AG20443 (cell line): Measurements from ENCODE around the gene SDF2.
"Not testable (repeated sequence)": the region's sequence is repeated elsewhere in the genome, so short reads cannot be mapped to it uniquely, and the experiment has no call there.

Experiments used
- DNase-seq: peaks from one replicate; pipeline ENCODE4 v3.0.0; 2012; ENCODE audit warnings: low spot score, mixed read lengths

Gene SDF2

GRCh38 chr17:28684963-28685362, 23.3 kb upstream of the SDF2 start:
- no peak for DNase-seq

DNA sequence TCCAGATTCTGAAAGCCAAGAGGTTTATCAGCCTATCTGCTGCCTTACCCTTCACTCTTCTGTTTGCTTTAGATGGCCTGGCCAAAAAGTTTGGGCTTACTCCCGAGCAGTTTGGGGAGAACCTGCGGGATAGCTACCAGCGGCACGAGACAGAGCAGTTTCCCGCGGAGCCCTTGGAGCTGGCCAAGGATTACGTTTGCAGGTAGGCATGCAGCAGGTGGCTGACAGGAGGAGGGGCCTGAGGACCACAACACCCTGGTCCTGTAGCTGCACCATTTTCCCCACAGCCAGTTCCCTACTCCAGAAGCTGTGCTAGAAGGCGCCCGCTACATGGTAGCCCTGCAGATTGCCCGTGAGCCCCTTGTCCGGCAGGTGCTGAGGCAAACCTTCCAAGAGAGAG, 20.9 kb upstream of the SDF2 start:
- no peak for DNase-seq

DNA sequence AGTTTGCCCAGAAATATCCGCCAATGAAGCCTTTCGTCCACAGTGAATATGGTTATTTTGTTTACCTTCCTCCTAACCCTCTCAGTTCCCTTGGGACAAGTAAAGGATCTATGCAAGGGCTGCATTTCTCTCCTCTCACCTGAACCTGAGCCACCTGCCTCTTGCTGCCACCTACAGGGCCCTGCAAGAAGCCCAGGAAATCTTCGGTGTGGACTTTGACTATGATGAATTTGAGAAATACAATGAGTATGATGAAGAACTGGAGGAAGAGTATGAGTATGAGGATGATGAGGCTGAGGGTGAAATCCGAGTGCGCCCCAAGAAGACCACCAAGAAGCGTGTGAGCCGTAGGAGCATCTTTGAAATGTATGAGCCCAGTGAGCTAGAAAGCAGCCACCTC, 14.3 kb upstream of the SDF2 start:
- DNase-seq, result no peak

- DNase-seq, result no peak
These were observed 13.8 kb upstream of the SDF2 start for GRCh38 chr17:28675490-28675889.

DNA sequence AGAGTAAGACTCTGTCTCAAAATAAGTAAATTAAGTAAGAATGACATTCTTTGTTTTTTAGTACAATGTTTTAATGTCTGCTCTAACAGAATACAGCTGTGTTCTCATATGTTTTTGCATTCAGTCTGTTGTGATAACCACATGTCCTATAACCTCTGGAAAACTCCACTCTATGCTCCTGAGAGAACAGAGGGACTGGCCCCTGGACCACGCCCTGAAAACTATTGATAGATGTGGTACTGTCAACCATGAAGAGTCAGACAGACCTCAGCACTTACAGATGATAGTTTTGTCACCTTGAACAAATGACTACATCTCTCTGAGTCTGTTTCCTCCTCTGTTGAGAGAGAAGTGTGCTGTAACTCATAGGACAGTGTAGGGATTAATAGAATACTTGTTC, 8.2 kb upstream of the SDF2 start:
- DNase-seq, result no peak

- DNase-seq, result no peak
These were observed 6.2 kb upstream of the SDF2 start for GRCh38 chr17:28667870-28668269.

DNA sequence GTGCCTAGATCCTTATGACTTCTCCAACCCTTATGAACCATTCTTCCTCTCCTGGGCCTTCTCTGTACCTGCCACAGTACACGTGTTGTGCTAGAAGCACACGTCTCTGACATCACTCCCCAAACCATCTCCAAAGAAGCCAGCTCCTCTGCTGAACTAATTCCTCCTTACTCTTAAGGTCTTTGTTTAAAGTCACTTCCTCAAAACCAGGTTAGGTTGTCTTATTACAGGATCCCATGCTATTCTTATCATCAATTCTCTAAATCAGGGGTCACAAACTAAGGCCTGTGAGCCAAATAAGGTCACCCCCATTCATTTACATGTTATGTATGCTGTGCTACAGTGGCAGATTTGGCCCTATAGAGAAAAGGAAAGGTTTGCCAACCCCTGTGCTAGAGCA, 4.3 kb upstream of the SDF2 start:
- DNase-seq, result no peak

DNA sequence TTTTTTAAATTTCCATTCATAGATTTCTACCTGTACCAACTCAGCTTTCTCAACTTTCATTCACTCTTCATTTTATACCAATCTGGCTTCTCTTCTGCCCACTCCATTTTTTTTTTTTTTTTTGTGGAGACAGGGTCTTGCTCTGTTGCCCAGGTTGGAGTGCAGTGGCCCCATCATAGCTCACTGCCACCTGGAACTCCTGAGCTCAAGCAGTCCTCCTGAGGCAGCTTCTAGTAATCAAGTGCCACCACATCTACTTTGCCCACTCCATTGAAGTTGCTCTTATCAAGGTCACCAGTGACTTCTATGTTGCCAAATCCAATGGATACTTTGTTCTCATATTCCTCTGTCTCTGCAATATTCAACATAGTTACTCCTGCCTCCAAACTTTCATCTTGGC, 2.0 kb upstream of the SDF2 start:
- DNase-seq, result no peak

GRCh38 chr17:28662527-28662829, 772 bp upstream of the SDF2 start:
- DNase-seq, result no peak

GRCh38 chr17:28659497-28659881, 2.2 kb downstream of the SDF2 start:
- DNase-seq, result not testable (repeated sequence)

GRCh38 chr17:28658766-28659496, 2.8 kb downstream of the SDF2 start:
- DNase-seq, result not testable (repeated sequence)

DNA sequence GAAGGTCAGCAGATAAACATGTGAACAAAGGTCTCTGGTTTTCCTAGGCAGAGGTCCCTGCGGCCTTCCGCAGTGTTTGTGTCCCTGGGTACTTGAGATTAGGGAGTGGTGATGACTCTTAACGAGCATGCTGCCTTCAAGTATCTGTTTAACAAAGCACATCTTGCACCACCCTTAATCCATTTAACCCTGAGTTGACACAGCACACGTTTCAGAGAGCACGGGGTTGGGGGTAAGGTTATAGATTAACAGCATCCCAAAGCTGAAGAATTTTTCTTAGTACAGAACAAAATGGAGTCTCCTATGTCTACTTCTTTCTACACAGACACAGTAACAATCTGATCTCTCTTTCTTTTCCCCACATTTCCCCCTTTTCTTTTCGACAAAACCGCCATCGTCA, 3.4 kb downstream of the SDF2 start:
- not testable (repeated sequence) for DNase-seq

DNA sequence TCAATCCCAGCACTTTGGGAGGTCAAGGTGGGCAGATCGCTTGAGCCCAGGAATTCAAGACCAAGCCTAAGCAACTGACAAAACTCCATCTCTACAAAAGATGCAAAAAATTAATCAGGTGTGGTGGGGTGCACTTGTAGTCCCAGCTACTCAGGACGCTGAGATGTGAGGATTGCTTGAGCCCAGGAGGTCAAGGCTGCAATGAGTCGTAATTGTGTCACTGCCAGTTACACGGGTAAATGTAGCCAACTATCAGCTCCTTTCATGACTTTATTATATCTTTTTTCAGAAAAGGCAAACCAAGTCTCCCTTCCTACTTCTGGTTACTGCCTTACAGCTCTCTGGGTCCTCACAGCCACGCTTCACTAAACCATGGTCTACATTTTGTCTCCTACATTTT, 4.0 kb downstream of the SDF2 start:
- no peak for DNase-seq

- DNase-seq, result no peak
These were observed 6.5 kb downstream of the SDF2 start for GRCh38 chr17:28655160-28655559.

GRCh38 chr17:28648698-28649097, 13.0 kb downstream of the SDF2 start:
- no peak for DNase-seq

GRCh38 chr17:28646039-28646754, 15.5 kb downstream of the SDF2 start:
- no peak for DNase-seq

DNA sequence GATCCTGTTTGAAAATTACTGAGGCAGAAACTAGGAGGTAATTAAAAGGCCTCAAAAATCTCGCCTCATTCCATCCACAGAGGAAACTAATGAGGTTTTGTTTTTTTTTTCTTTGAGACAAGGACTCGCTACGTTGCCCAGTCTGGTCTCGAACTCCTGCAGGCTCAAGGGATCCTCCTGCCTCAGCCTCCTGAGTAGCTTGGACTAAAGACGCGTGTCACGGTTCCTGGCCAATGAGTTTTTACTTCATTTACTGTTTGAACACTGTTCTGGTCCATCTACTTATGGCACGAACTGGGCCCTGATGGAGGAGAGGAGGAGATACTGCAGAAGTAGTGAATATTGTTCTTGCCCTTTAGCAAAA, 16.1 kb downstream of the SDF2 start:
- no peak for DNase-seq

DNA sequence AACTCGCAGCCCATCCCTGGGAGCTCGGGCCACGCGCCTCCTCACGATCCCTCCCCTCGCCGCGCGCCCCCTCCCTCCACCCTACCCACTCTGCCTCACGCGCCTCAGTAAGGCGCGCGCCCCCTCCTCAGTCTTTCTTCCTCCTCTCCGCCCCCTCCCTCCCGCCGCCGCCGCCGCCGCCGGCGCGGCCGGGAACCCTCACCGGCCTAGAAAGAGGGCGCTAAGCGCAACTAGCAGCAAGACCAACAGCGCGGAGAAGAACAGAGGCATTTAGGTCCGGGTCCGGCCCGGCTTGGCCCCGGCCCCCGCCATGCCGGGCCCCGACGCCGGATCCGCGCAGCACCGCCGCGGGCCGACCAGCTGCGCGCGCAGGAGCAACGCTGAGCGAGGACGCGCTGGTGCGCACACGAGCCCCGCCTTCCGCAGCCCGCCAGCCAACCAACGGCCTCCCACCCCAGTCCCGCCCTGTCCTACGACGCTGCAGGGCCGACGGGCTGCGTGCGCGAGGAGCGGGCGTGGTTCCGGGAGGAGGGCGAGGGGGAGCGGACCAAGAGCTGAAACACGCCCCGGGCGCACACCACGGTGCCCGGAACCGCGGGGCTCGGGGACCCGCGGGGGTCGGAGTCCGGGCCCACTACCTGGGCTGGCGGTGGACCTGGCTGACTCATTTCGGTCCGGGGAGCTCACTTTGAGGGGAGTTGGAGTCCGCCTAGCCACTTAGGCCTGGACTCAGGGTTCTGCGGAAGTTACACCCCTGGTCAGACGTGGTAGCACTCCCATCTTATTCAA, 16.7 kb downstream of the SDF2 start, which contains the start of gene BLTP2:
TSS of gene BLTP2 (minus strand) at position 372 of the 789 bp plus-strand sequence. CDS start at position 270, 102 bp downstream.
- DNase-seq, result peak; percentile 100

GRCh38 chr17:28643983-28644786, 17.5 kb downstream of the SDF2 start:
- DNase-seq, result peak; percentile 81

DNA sequence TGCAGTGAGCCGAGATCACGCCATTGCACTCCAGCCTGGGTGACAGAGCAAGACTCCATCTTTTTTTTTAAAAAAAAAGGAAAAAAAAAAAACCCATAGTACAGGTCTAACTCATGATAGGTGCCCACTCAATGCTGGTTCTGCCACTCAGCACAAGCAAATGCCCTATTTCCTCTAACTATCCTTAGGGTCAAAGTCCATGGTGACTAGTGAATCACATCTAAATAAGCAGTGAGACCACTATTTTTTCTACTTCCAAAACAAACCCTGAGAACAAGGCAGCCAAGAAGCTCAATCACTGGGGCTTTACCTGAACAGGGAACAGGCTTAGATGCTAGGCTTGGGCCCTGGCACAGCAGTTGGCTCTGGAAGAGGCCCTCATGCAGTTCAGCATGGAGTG, 20.1 kb downstream of the SDF2 start:
- no peak for DNase-seq

DNA sequence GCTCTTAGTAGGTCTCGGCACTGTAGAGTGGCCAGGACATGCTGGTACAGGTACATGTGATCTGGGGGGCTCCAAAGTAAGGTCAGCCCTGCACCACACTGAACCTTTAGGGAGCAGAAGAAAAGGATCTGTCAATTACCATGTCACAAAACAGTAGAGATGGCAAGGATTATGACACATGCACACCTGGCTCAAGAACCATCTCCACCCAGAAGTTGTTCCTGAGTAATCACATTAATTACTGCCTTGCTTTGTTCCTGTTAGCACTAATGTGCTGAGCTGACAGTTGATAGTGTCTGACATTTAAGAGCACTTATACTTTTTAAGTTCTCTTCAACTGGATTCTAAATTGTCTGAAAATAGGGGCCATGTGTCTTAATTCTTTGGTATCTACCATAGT, 26.2 kb downstream of the SDF2 start:
- DNase-seq, result no peak

- no peak for DNase-seq
These were observed 27.4 kb downstream of the SDF2 start for GRCh38 chr17:28634206-28634865.
